Esophagus muscularis mucosa (tissue), 4 donors: ENCODE results near the gene NAXE. TPM values are rescaled to one million over a fixed set of nuclear protein-coding genes. Genes with fewer than 3 reads are reported as not detected.
A peak's percentile ranks its signal among the peaks of the same experiment; 100 is the strongest.

Experiments used
- DNase-seq: peaks from one replicate; pipeline ENCODE4 v3.0.0-alpha.2; 2017; ENCODE audit errors: extremely low spot score
- H3K27ac ChIP-seq, 4 donors: fragments of 200-600 bp; sonication (generic); replicated peaks in 1 of 4; 1 replicate in 3 of 4; 2 replicates in 1 of 4; pipeline ENCODE4 v1.5.1; 2016 to 2019; ENCODE audit warnings: mild to moderate bottlenecking in 1 of 4
- H3K27me3 ChIP-seq, 4 donors: fragments of 200-600 bp; sonication (generic); one replicate each; pipeline versions ENCODE4 v1.5.1 to v1.6.0; 2016 to 2019
- H3K36me3 ChIP-seq, 4 donors: fragments of 200-600 bp; sonication (generic); one replicate each; pipeline ENCODE4 v1.5.1; 2016 to 2019
- H3K4me1 ChIP-seq, 4 donors: fragments of 200-600 bp; sonication (generic); one replicate each; pipeline ENCODE4 v1.5.1; 2016 to 2019
- H3K4me3 ChIP-seq, 4 donors: fragments of 200-600 bp; sonication (generic); 1 replicate in 2 of 4; 2 replicates in 2 of 4; pipeline ENCODE4 v1.5.1; 2016 to 2019; ENCODE audit warnings: mild to moderate bottlenecking in 4 of 4, moderate library complexity in 1 of 4
- H3K9me3 ChIP-seq, 4 donors: fragments of 200-600 bp; sonication (generic); 1 replicate in 3 of 4; 2 replicates in 1 of 4; pipeline ENCODE4 v1.5.1; 2016 to 2019
- CTCF ChIP-seq, 3 experiments: fragments of 200-600 bp in 2 of 3; fragments of 450-650 bp in 1 of 3; sonication (generic) in 2 of 3; IDR thresholded peaks; one replicate each; pipeline ENCODE4 v1.5.1; 2017 to 2019; ENCODE audit warnings: antibody characterized with exemption in 3 of 3, mild to moderate bottlenecking in 2 of 3, moderate library complexity in 1 of 3
- EP300 ChIP-seq: sonication (generic); formaldehyde crosslinking; IDR thresholded peaks from one replicate; pipeline ENCODE4 v1.6.1; 2017; ENCODE audit warnings: antibody characterized with exemption
- POLR2A ChIP-seq: fragments of 450-650 bp; IDR thresholded peaks from one replicate; pipeline ENCODE4 v1.6.1; 2017; ENCODE audit warnings: antibody characterized with exemption, moderate library complexity, mild to moderate bottlenecking, low read depth
- POLR2AphosphoS5 ChIP-seq, 2 donors: sonication (generic); formaldehyde crosslinking; IDR thresholded peaks; one replicate each; pipeline ENCODE4 v1.6.1; 2017; ENCODE audit warnings: antibody characterized with exemption in 2 of 2
- WGBS: methylation state at CpG from one replicate; pipeline ENCODE4 v1.1.5; 2018; 5-methylcytosine and 5-hydroxymethylcytosine counted together
- intact Hi-C: fragments of 100-400 bp; cut with DNase I; formaldehyde crosslinking; loops from one replicate; pipeline ENCODE4 v1.15.1; 2023
- total RNA-seq, 4 donors: library from RNA; depleted of rRNA; stranded (reverse); fragments of >200 nt; gene quantifications; one replicate each; pipeline versions ENCODE4 v1.1.0 to v1.2.1, GENCODE V29; 2016

NAXE gene
- total RNA-seq, 4 donors from 2014 or later: 73.5 to 98.0 (median 85.2) TPM

GRCh38 chr1:156622581-156623297 lies 31.2 kb downstream of the NAXE start:
- no peak for TF ChIP-seq EP300
- TF ChIP-seq POLR2A: no peak
- no peak for TF ChIP-seq CTCF (IDR thresholded peaks at IDR 0.05)
- no peak for TF ChIP-seq POLR2AphosphoS5 (IDR thresholded peaks at IDR 0.05)
- no peak overlapping the region for H3K4me3 ChIP-seq
- H3K27ac ChIP-seq: no peak overlapping the region
- no peaks in the 10 kb centered on the region for H3K36me3 ChIP-seq
- H3K27me3 ChIP-seq: peaks cover 10 to 54% (median 32%) of the 10 kb centered on the region in 4 donors
- H3K9me3 ChIP-seq: no peaks in the 10 kb centered on the region
- DNase-seq: no peak
- intact Hi-C loops: no loop called here
- WGBS: 89% methylated on average over 6 of the region's 6 CpGs
- peaks cover 24 to 28% (median 26%) of the 10 kb centered on the region in 4 donors for H3K4me1 ChIP-seq

- 5% methylated on average over 11 of the region's 87 CpGs for whole genome bisulfite sequencing
- Histone ChIP-seq H3K36me3 (no peaks in the 10 kb centered on the region), H3K27me3 (peaks cover 10 to 67% (median 33%) of the 10 kb centered on the region in 4 donors), H3K4me1 (peaks cover 24 to 28% (median 26%) of the 10 kb centered on the region in 4 donors), H3K27ac (peak overlapping the region; percentile 46 to 74 (median 54)), H3K4me3 (peak overlapping the region; percentile 43 to 61 (median 52)), H3K9me3 (no peaks in the 10 kb centered on the region)
- intact Hi-C loops: no loop called here
- peak in 2 of 3 experiments; percentile 3 to 40 for TF ChIP-seq CTCF (IDR thresholded peaks at IDR 0.05)
- no peak for TF ChIP-seq POLR2A
- DNase-seq: no peak
Observed at GRCh38 chr1:156623946-156624813, 32.6 kb downstream of the NAXE start.

- peak overlapping the region; percentile 46 to 74 (median 54) for H3K27ac ChIP-seq
- DNase-seq: no peak
- H3K4me1 ChIP-seq: peaks cover 24 to 28% (median 26%) of the 10 kb centered on the region in 4 donors
- peaks cover 10 to 70% (median 33%) of the 10 kb centered on the region in 4 donors for H3K27me3 ChIP-seq
- H3K36me3 ChIP-seq: no peaks in the 10 kb centered on the region
- intact Hi-C loops: no loop called here
- TF ChIP-seq POLR2A (no peak), EP300 (no peak), CTCF (IDR thresholded peaks at IDR 0.05) (no peak), POLR2AphosphoS5 (IDR thresholded peaks at IDR 0.05) (no peak)
- 0% methylated on average over 7 of the region's 55 CpGs for WGBS
- peak overlapping the region; percentile 43 to 61 (median 52) for H3K4me3 ChIP-seq
- no peaks in the 10 kb centered on the region for H3K9me3 ChIP-seq
Observed at GRCh38 chr1:156624814-156625435, 33.3 kb downstream of the NAXE start.

- H3K27ac ChIP-seq: peak overlapping the region in 2 of 4 donors; percentile 60 to 74
- H3K36me3 ChIP-seq: no peaks in the 10 kb centered on the region
- H3K4me3 ChIP-seq: peak overlapping the region; percentile 43 to 61 (median 52)
- no peaks in the 10 kb centered on the region for H3K9me3 ChIP-seq
- TF ChIP-seq CTCF (IDR thresholded peaks at IDR 0.05): peak; percentile 72 to 88 (median 76)
- no peak for TF ChIP-seq EP300
- intact Hi-C loops: loop anchor here (1.0 kb wide), 1 partner anchor 32 kb away; no protein-coding TSS in a partner anchor
- WGBS: under 1% methylated on average over 20 of the region's 45 CpGs
- no peak for DNase-seq
- H3K27me3 ChIP-seq: peaks cover 10 to 76% (median 36%) of the 10 kb centered on the region in 4 donors
- peaks cover 24 to 28% (median 26%) of the 10 kb centered on the region in 4 donors for H3K4me1 ChIP-seq
Observed at GRCh38 chr1:156625436-156626078, 34.0 kb downstream of the NAXE start.
